ENCODE measurements around the gene KRT222.

KRT222 gene

GRCh38 chr17:40615068-40615840 lies 49.7 kb downstream of the KRT222 start:
- peak; percentile 32 for DNase-seq (ENCODE audit: low spot score)

DNA sequence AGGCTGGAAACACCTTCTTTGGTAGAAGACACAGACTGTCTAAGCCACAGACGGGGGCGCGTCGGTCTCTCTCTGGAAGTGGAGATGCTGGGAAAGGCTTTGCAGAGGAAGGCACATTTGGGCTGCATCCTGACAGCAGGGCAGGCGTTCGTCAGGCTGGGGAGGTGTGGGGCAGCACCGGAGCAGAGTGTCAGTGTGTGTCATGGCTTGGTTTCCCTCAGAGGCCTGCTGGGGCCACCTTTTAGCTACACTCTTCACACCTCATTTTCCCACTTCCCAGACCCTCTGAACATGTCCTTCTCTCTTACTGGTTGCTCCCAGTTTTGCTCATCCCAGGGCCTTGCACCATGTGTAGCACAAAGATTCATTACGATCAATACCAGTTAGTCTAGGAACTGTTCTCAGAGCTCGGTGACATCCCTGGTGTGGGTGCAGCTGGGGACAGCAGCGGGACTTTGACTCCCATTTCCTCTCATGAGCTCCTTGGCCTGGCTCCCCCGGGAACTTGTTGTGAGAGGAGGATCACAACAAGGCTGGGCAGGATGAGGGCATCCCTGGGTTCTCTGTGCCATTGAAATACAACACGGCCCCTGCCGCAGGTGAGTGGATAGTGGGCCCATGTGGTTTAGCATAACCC lies 50.4 kb downstream of the KRT222 start:
- DNase-seq (ENCODE audit: low spot score): no peak

- no peak for DNase-seq (ENCODE audit: low spot score)
Measured at GRCh38 chr17:40613467-40614154, 51.4 kb downstream of the KRT222 start.

- DNase-seq (ENCODE audit: low spot score): no peak
Measured at GRCh38 chr17:40612599-40613244, 52.3 kb downstream of the KRT222 start.

GRCh38 chr17:40611840-40612474 lies 53.0 kb downstream of the KRT222 start:
- no peak for DNase-seq (ENCODE audit: low spot score)

- no peak for DNase-seq (ENCODE audit: low spot score)
Measured at GRCh38 chr17:40610359-40610758, 54.6 kb downstream of the KRT222 start.

DNA sequence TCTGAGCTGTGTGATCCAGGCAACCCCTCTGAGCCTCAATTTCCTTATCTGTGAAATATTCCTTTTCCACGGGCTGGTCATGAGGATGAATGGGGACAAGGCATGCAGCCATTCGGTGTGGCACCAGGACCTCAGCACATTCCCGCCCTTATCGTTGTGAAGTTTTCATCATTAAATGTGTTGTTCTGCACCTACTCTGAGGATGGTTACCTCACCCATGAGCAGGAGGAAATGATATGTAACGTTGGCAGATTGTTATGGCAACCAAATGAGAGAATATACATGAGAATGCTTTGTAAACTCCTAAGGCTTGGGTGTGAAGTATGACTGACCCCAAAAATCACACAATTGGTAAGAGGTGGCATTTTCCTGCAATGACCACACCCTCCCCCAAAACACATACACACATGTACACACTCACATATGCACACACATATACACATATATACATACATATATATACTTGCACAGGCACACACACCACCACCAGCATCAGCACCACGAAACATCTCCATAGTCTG lies 56.9 kb downstream of the KRT222 start:
- no peak for DNase-seq (ENCODE audit: low spot score)

DNA sequence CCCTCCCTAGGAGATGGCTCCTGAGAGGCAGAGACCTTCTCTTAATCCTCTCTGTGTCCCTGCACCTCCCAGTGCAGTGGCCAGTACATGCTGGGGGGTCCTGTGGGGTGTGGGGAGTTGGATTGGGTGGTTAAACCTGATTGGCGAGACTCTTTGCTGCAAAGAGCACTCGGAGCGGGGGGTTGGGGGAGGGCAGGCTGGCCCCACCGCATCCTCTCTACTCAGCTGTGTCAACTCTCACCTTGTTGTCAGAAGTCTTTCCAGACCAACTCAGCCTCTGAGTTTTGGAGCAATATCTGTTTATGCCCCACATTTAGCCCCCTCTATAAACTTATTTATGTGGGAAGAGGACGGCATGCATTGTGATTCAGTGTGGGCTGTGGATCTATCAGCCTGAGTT lies 57.3 kb downstream of the KRT222 start:
- no peak for DNase-seq (ENCODE audit: low spot score)

GRCh38 chr17:40606548-40607353 lies 58.2 kb downstream of the KRT222 start:
- no peak for DNase-seq (ENCODE audit: low spot score)

- no peak for DNase-seq (ENCODE audit: low spot score)
Measured at GRCh38 chr17:40605306-40605705, 59.7 kb downstream of the KRT222 start.

Measured in hepatic stellate cell (primary cell).